ENCODE data around the gene AHNAK2. TPM values are rescaled to one million over a fixed set of nuclear protein-coding genes. Genes with fewer than 3 reads are reported as not detected.

Gene AHNAK2
- total and polyA plus RNA-seq, 2 experiments from 2014 or later, result 17.8 to 78.0 TPM

DNA sequence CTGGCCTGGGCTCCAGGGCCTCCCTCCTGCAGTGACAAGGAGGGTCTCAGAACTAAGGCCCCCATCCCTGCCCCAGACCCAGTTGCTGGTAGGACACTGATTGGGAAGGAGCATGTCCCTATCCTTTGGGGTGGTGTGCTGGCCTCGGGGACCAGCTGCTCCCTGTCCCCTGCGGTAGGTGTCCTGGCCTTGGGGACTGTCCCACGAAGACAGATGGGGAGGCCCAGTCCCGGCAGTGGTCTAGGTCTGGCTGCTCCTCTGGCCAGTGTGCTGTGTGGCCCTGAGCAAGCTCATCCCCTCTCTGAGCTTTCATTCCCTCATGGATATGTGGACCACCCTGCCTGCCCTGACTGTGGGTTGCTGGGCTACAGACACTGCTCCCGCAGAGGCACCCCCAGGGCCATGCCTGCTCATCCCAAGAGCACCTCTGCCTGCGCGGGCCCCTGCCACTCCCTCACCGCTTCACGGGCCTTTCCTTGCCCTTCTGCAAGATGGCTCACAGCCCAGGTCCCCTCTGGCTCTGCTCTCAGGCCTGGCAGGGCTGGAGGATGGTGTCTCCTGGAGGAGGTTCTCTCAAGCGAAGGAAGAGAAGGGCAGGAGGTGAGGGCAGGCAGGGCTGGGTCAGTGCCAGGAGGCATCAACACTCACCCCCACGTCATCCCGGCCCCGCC lies 12.5 kb downstream of the AHNAK2 start:
- no peak overlapping the region for H3K27ac ChIP-seq
- no peaks in the 10 kb centered on the region for H3K27me3 ChIP-seq
- DNase-seq (ENCODE audit: low read depth in 1 of 2, low spot score in 1 of 2), result no peak
- TF ChIP-seq, protein P1, sequence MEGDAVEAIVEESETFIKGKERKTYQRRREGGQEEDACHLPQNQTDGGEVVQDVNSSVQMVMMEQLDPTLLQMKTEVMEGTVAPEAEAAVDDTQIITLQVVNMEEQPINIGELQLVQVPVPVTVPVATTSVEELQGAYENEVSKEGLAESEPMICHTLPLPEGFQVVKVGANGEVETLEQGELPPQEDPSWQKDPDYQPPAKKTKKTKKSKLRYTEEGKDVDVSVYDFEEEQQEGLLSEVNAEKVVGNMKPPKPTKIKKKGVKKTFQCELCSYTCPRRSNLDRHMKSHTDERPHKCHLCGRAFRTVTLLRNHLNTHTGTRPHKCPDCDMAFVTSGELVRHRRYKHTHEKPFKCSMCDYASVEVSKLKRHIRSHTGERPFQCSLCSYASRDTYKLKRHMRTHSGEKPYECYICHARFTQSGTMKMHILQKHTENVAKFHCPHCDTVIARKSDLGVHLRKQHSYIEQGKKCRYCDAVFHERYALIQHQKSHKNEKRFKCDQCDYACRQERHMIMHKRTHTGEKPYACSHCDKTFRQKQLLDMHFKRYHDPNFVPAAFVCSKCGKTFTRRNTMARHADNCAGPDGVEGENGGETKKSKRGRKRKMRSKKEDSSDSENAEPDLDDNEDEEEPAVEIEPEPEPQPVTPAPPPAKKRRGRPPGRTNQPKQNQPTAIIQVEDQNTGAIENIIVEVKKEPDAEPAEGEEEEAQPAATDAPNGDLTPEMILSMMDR (IDR thresholded peaks at IDR 0.05; ENCODE audit: low read depth, low read length), result no peak
- no peak overlapping the region for H3K4me3 ChIP-seq
- H3K4me1 ChIP-seq (ENCODE audit: low read depth), result peaks cover 10% of the 10 kb centered on the region
- no peaks in the 10 kb centered on the region for H3K36me3 ChIP-seq
- no peaks in the 10 kb centered on the region for H3K9me3 ChIP-seq (ENCODE audit: low read depth)

DNA sequence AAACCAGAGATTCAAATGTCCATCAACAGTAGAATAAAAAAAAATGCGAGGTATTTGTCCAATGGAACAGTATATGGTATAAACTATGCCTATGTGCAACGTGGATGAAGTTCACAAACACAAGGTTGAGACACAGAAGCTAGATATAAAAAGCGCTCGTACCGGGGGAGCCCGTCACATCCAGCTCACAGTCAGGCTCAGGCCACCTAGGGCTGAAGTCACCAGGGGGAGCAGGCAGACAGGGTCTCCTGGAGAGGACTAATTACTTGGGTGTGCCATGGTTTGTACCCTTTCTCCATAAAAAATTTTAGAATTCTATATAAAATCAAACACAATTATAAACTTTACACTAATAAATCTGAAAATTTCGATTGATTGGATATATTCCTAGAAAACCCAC lies 13.6 kb downstream of the AHNAK2 start:
- no peaks in the 10 kb centered on the region for H3K36me3 ChIP-seq
- DNase-seq (ENCODE audit: low read depth in 1 of 2, low spot score in 1 of 2), result no peak
- TF ChIP-seq, protein P1 (IDR thresholded peaks at IDR 0.05; ENCODE audit: low read depth, low read length), result no peak

DNA sequence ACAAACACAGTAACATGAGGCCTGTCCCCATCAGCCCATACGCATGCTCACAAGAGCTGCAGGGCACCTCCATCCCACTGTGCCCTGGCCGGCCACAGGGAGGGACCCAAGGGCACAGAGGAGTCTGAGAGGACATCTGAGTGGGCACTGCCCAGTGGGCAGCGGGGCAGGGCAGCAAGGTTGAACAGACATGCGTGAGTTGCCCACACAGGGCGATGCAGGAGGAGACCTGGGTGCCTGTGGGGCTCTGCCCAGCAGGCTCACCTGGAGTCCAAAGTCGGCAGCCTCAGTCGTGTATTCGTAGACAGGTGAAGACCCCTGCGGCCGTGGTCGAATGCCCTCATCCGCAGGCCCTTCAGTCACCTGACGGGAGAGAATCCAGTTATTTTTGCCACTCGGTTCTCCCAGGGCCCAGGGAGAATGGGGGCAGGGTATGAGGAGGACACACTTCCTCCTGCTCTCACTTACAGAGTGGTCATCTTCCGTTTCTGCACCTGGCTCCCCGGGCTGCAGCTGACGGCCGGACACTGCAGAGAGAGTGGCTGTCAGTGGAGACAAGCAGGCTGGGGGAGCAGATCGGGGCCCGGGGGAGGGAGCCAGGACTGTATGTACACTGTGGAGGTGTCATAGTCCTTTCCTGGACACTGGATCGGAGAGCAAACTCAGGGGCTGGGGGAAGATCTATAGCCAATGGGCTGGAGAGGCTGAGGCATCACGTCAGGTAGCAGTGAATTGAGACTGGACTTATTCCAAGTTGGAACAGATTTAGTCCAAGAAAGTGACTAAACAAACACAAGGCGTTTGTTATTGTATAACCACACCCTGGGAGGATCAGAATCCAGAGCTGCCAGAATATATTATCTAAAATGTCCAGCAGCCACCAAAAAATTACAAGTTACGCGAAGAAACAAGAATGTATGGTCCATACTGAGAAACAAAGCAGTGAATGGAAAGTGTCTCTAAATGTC lies 20.7 kb downstream of the AHNAK2 start:
- H3K27ac ChIP-seq, result no peak overlapping the region
- H3K27me3 ChIP-seq, result peaks cover 9% of the 10 kb centered on the region
- no peaks in the 10 kb centered on the region for H3K9me3 ChIP-seq (ENCODE audit: low read depth)
- TF ChIP-seq, protein P1 (IDR thresholded peaks at IDR 0.05; ENCODE audit: low read depth, low read length), result no peak
- DNase-seq (ENCODE audit: low read depth in 1 of 2, low spot score in 1 of 2), result no peak
- H3K4me3 ChIP-seq, result no peak overlapping the region
- no peaks in the 10 kb centered on the region for H3K36me3 ChIP-seq
- H3K4me1 ChIP-seq (ENCODE audit: low read depth), result no peaks in the 10 kb centered on the region

More for the DNA sequence above, 13.6 kb downstream of the AHNAK2 start:
- Histone ChIP-seq H3K4me3 (no peak overlapping the region), H3K27me3 (peaks cover 4% of the 10 kb centered on the region), H3K4me1 (ENCODE audit: low read depth) (peaks cover 10% of the 10 kb centered on the region), H3K27ac (no peak overlapping the region), H3K9me3 (ENCODE audit: low read depth) (no peaks in the 10 kb centered on the region)

DNA sequence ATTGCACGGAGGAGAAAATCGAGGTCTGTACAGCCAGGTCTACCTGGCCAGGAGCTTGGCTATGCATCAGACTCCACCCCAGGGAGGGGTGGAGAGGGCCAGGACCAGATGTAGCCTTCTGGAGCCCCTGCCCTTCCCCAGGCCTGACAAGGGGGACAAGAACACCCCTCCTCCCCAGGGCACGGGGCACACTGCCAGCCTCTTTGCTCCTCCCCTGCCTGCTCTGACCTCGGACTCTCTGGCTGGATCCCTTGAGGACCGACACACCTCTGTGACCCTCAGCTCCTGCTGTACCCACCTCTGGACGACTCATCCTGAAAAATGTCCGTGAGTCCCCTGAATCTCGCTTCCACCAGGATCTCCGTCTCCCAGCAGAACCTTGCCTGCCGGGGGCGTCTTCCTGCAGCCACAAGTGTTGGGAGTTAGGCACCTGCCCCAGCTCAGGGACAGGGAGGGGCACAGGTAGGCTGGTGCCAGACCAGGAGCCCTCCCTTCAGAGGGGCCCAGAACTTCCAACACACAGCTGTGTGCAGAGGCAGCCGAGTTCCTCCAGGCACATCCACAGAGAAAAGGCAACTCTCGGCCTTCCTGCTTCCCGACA lies 21.8 kb downstream of the AHNAK2 start:
- no peak overlapping the region for H3K4me3 ChIP-seq
- H3K9me3 ChIP-seq (ENCODE audit: low read depth), result no peaks in the 10 kb centered on the region

DNA sequence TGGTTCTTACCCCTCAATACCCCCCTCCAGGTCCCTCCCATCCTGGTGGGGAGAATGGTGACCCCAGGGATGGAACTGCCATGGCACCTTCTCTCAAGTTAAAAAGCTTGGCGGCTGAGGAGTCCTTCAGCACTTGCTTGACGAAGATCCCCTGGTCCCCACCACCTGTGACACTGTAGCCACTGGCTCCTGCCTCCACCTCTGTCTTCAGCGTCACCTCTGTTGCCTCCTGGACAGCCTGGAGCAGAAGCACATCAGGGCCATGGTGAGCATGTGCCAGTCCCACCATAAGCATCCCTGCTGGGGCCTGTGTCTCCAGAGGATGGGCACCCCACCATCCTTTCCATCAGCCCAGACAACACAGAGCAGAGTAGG lies 22.8 kb downstream of the AHNAK2 start:
- no peak overlapping the region for H3K4me3 ChIP-seq
- no peaks in the 10 kb centered on the region for H3K9me3 ChIP-seq (ENCODE audit: low read depth)
- TF ChIP-seq, protein P1 (IDR thresholded peaks at IDR 0.05; ENCODE audit: low read depth, low read length), result no peak
- peaks cover 9% of the 10 kb centered on the region for H3K27me3 ChIP-seq
- no peaks in the 10 kb centered on the region for H3K36me3 ChIP-seq
- H3K27ac ChIP-seq, result no peak overlapping the region
- no peaks in the 10 kb centered on the region for H3K4me1 ChIP-seq (ENCODE audit: low read depth)
- no peak for DNase-seq (ENCODE audit: low read depth in 1 of 2, low spot score in 1 of 2)

More for the DNA sequence above, 21.8 kb downstream of the AHNAK2 start:
- H3K27ac ChIP-seq, result no peak overlapping the region
- H3K27me3 ChIP-seq, result peaks cover 9% of the 10 kb centered on the region
- H3K4me1 ChIP-seq (ENCODE audit: low read depth), result no peaks in the 10 kb centered on the region
- no peak for DNase-seq (ENCODE audit: low read depth in 1 of 2, low spot score in 1 of 2)
- H3K36me3 ChIP-seq, result no peaks in the 10 kb centered on the region
- TF ChIP-seq, protein P1 (IDR thresholded peaks at IDR 0.05; ENCODE audit: low read depth, low read length), result no peak

All from cardiac muscle cell (in vitro differentiated cells and primary cell).